OCI-LY7 (cell line): Measurements from ENCODE around the gene TOLLIP. TPM values are rescaled to one million over a fixed set of nuclear protein-coding genes. Genes with fewer than 3 reads are reported as not detected.
A peak's percentile ranks its signal among the peaks of the same experiment; 100 is the strongest.

Experiments used
- BruUV-seq: library from RNA; stranded (reverse); fragments of 400-500 nt; replicated peaks from 2 replicates; lab custom pipeline; 2021; lab: Mats Ljungman, UMichigan
- CTCF ChIA-PET: fragments of 300-600 bp; sonication (Branson Sonifier 250); formaldehyde crosslinking; loops from one replicate; lab custom pipeline; 2022; ENCODE audit warnings: antibody characterized with exemption; ENCODE audit not compliant: unreplicated experiment; lab: Charles Lee
- POLR2A ChIA-PET: fragments of 300-600 bp; sonication (Branson Sonifier 250); formaldehyde crosslinking; loops from one replicate; lab custom pipeline; 2022; ENCODE audit warnings: antibody characterized with exemption; lab: Charles Lee
- DNase-seq: peaks from one replicate; pipeline ENCODE4 v3.0.0-alpha.2; 2015; ENCODE audit warnings: low spot score
- H2AFZ ChIP-seq: fragments of 200-600 bp; sonication (generic), shearing (Covaris generic); 2 replicates; pipeline ENCODE4 v1.6.1; 2014; ENCODE audit warnings: mild to moderate bottlenecking, antibody characterized with exemption, low read length, moderate library complexity
- H3K27ac ChIP-seq: fragments of 200-600 bp; sonication (generic); 2 replicates; pipeline ENCODE4 v1.5.1; 2014; ENCODE audit warnings: mixed run types, low read depth, mild to moderate bottlenecking, moderate library complexity, low read length, inconsistent platforms; ENCODE audit not compliant: poor library complexity, severe bottlenecking
- H3K36me3 ChIP-seq: fragments of 200-600 bp; sonication (generic); 2 replicates; pipeline ENCODE4 v1.6.1; 2014; ENCODE audit warnings: mild to moderate bottlenecking, antibody characterized with exemption, low read length, moderate library complexity, mixed read lengths; ENCODE audit not compliant: insufficient read depth
- H3K4me1 ChIP-seq: fragments of 200-600 bp; sonication (generic); 2 replicates; pipeline ENCODE4 v1.5.1; 2014; ENCODE audit warnings: mild to moderate bottlenecking, low read length; ENCODE audit not compliant: insufficient read depth, poor library complexity, severe bottlenecking
- H3K4me2 ChIP-seq: fragments of 200-600 bp; sonication (generic); 2 replicates; pipeline ENCODE4 v1.6.1; 2014; ENCODE audit warnings: mild to moderate bottlenecking, low read length
- H3K4me3 ChIP-seq: fragments of 200-600 bp; sonication (generic); 2 replicates; pipeline ENCODE4 v1.5.1; 2014; ENCODE audit warnings: mild to moderate bottlenecking, low read depth, low read length; ENCODE audit not compliant: poor library complexity, severe bottlenecking
- H3K79me2 ChIP-seq: fragments of 200-600 bp; sonication (generic); 2 replicates; pipeline ENCODE4 v1.6.1; 2016; ENCODE audit warnings: low read depth, mild to moderate bottlenecking, low read length, moderate library complexity, mixed read lengths; ENCODE audit not compliant: insufficient read depth
- H3K9me2 ChIP-seq: fragments of 200-600 bp; sonication (generic); 2 replicates; pipeline ENCODE4 v1.6.1; 2016; ENCODE audit warnings: mild to moderate bottlenecking, low read length, mixed read lengths; ENCODE audit not compliant: insufficient read depth
- H3K9me3 ChIP-seq: fragments of 200-600 bp; sonication (generic); 2 replicates; pipeline ENCODE4 v1.6.1; 2014; ENCODE audit warnings: mild to moderate bottlenecking, mixed run types, low read length, mixed read lengths
- H4K20me1 ChIP-seq: fragments of 200-600 bp; sonication (generic); 2 replicates; pipeline ENCODE4 v1.6.1; 2014; ENCODE audit warnings: mild to moderate bottlenecking, antibody characterized with exemption, low read length, moderate library complexity, mixed read lengths; ENCODE audit not compliant: insufficient read depth
- EZH2phosphoT487 ChIP-seq: fragments of 200-600 bp; sonication (generic); IDR thresholded peaks from 2 replicates; pipeline ENCODE4 v1.6.1; 2018; ENCODE audit warnings: low read depth, borderline replicate concordance, mild to moderate bottlenecking, mixed run types, antibody characterized with exemption, low read length, moderate library complexity, mixed read lengths
- intact Hi-C: fragments of 100-400 bp; cut with micrococcal nuclease; formaldehyde crosslinking; loops from one replicate; pipeline ENCODE4 v1.10.0; 2022; ENCODE audit not compliant: unreplicated experiment
- total RNA-seq, 2 experiments: library from RNA; depleted of rRNA in 1 of 2; stranded (reverse); fragments of >200 nt in 1 of 2; shearing (Covaris generic) in 1 of 2; gene quantifications; 2 replicates each; pipeline ENCODE4 v1.2.3, GENCODE V29; 2014 to 2022
- TF ChIP-seq, protein P1 (sequence below): fragments of 200-600 bp; sonication (generic); conservative IDR thresholded peaks from 2 replicates; pipeline ENCODE4 v1.5.1; 2014; ENCODE audit warnings: mild to moderate bottlenecking, antibody characterized with exemption, low read length, moderate library complexity, mixed read lengths

TOLLIP gene
- total RNA-seq, 2 experiments from 2014 or later = 15.9 to 37.1 TPM

GRCh38 chr11:1308743-1309497 is 512 bp downstream of the TOLLIP start:
- BruUV-seq = no TSS peak
- Histone ChIP-seq H3K4me1 (peaks cover 38% of the 10 kb centered on the region), H3K36me3 (no peaks in the 10 kb centered on the region), H3K27ac (no peak overlapping the region), H3K9me2 (no peaks in the 10 kb centered on the region), H3K9me3 (peaks cover 11% of the 10 kb centered on the region), H3K4me3 (peak overlapping the region; percentile 85), H3K4me2 (peak overlapping the region; percentile 91), H4K20me1 (no peaks in the 10 kb centered on the region), H2AFZ (no peak overlapping the region), H3K79me2 (peaks cover 4% of the 10 kb centered on the region; the same call in 1 of the 2 replicates)
- CTCF ChIA-PET = no interaction called here
- TF ChIP-seq, protein P1, sequence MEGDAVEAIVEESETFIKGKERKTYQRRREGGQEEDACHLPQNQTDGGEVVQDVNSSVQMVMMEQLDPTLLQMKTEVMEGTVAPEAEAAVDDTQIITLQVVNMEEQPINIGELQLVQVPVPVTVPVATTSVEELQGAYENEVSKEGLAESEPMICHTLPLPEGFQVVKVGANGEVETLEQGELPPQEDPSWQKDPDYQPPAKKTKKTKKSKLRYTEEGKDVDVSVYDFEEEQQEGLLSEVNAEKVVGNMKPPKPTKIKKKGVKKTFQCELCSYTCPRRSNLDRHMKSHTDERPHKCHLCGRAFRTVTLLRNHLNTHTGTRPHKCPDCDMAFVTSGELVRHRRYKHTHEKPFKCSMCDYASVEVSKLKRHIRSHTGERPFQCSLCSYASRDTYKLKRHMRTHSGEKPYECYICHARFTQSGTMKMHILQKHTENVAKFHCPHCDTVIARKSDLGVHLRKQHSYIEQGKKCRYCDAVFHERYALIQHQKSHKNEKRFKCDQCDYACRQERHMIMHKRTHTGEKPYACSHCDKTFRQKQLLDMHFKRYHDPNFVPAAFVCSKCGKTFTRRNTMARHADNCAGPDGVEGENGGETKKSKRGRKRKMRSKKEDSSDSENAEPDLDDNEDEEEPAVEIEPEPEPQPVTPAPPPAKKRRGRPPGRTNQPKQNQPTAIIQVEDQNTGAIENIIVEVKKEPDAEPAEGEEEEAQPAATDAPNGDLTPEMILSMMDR = no peak
- TF ChIP-seq EZH2phosphoT487 = no peak
- DNase-seq = no peak
- intact Hi-C loops = no loop called here
- POLR2A ChIA-PET = no interaction called here

- peaks cover 4% of the 10 kb centered on the region; the same call in 1 of the 2 replicates for H3K79me2 ChIP-seq
- no TSS peak for BruUV-seq
- ChIA-PET CTCF (no interaction called here), POLR2A (no interaction called here)
- H2AFZ ChIP-seq = no peak overlapping the region
- peaks cover 38% of the 10 kb centered on the region for H3K4me1 ChIP-seq
- H3K4me3 ChIP-seq = peak overlapping the region; percentile 85
- no peaks in the 10 kb centered on the region for H4K20me1 ChIP-seq
- TF ChIP-seq, protein P1 = no peak
- TF ChIP-seq EZH2phosphoT487 = no peak
- intact Hi-C loops = no loop called here
- peaks cover 11% of the 10 kb centered on the region for H3K9me3 ChIP-seq
- H3K4me2 ChIP-seq = peak overlapping the region; percentile 91
- H3K9me2 ChIP-seq = no peaks in the 10 kb centered on the region
- no peaks in the 10 kb centered on the region for H3K36me3 ChIP-seq
- H3K27ac ChIP-seq = no peak overlapping the region
- no peak for DNase-seq
Observed at GRCh38 chr11:1307998-1308742, 1.3 kb downstream of the TOLLIP start.
